ENCODE results near the gene METTL22. TPM values are rescaled to one million over a fixed set of nuclear protein-coding genes. Genes with fewer than 3 reads are reported as not detected.

The METTL22 gene
- total RNA-seq, 1 experiment from 2014 or later, result 39.8 TPM

DNA sequence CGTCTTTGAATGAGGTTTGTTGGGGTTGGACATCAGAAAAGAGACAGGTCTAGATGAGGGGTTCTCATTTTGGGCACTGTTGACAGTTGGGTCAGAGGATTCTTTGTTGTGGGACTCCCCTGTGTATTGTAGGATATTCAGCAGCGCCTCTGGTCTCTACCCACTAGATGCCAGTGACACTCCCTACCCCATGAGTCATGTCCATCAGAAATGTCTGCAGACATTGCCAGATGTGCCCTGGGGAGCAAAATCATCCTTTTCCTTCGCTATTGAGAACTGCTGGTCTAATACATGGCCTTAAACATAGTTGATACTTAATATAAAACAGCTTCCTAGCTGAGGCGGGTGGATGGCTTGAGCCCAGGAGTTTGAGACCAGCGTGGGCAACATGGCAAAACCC lies 56.0 kb downstream of the METTL22 start:
- Mint-ChIP-seq H3K36me3 (ENCODE audit: insufficient read depth, unreplicated experiment) (peaks cover 32% of the 10 kb centered on the region), H3K9me3 (ENCODE audit: unreplicated experiment) (peaks cover 10% of the 10 kb centered on the region), H3K27me3 (ENCODE audit: insufficient read depth, unreplicated experiment) (no peaks in the 10 kb centered on the region), H3K4me3 (ENCODE audit: unreplicated experiment) (no peak overlapping the region), H3K4me1 (ENCODE audit: low read depth, unreplicated experiment) (peaks cover 25% of the 10 kb centered on the region), H3K27ac (ENCODE audit: unreplicated experiment) (peak overlapping the region; percentile 85)
- DNase-seq, result no peak
- H3K4me1 ChIP-seq, result peaks cover 52% of the 10 kb centered on the region
- no peaks in the 10 kb centered on the region for H3K36me3 ChIP-seq (ENCODE audit: control insufficient read depth, insufficient read depth, low read length)
- BruUV-seq (replicated peaks), result no TSS peak
- intact Hi-C loops (cut with micrococcal nuclease; ENCODE audit: unreplicated experiment), result loop anchor here (5.0 kb wide), 1 partner anchor 185 kb away; no protein-coding TSS in a partner anchor
- ChIA-PET CTCF (interaction anchor here (1.6 kb wide), 1 partner anchor 114 kb away, joined by 5 read pairs; no protein-coding TSS in a partner anchor), POLR2A (no interaction called here)
- H3K9me3 ChIP-seq, result no peaks in the 10 kb centered on the region
- TF ChIP-seq, protein P1, sequence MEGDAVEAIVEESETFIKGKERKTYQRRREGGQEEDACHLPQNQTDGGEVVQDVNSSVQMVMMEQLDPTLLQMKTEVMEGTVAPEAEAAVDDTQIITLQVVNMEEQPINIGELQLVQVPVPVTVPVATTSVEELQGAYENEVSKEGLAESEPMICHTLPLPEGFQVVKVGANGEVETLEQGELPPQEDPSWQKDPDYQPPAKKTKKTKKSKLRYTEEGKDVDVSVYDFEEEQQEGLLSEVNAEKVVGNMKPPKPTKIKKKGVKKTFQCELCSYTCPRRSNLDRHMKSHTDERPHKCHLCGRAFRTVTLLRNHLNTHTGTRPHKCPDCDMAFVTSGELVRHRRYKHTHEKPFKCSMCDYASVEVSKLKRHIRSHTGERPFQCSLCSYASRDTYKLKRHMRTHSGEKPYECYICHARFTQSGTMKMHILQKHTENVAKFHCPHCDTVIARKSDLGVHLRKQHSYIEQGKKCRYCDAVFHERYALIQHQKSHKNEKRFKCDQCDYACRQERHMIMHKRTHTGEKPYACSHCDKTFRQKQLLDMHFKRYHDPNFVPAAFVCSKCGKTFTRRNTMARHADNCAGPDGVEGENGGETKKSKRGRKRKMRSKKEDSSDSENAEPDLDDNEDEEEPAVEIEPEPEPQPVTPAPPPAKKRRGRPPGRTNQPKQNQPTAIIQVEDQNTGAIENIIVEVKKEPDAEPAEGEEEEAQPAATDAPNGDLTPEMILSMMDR (IDR thresholded peaks at IDR 0.05; ENCODE audit: insufficient read depth in 1 of 2, low read depth in 1 of 2, low read length in 1 of 2, severe bottlenecking in 1 of 2, unreplicated experiment in 1 of 2), result no peak
- H3K4me3 ChIP-seq (ENCODE audit: low read depth, low read length), result no peak overlapping the region
- H3K27me3 ChIP-seq (replicated peaks; ENCODE audit: control insufficient read depth, insufficient read depth, low read length), result no peaks in the 10 kb centered on the region

DNA sequence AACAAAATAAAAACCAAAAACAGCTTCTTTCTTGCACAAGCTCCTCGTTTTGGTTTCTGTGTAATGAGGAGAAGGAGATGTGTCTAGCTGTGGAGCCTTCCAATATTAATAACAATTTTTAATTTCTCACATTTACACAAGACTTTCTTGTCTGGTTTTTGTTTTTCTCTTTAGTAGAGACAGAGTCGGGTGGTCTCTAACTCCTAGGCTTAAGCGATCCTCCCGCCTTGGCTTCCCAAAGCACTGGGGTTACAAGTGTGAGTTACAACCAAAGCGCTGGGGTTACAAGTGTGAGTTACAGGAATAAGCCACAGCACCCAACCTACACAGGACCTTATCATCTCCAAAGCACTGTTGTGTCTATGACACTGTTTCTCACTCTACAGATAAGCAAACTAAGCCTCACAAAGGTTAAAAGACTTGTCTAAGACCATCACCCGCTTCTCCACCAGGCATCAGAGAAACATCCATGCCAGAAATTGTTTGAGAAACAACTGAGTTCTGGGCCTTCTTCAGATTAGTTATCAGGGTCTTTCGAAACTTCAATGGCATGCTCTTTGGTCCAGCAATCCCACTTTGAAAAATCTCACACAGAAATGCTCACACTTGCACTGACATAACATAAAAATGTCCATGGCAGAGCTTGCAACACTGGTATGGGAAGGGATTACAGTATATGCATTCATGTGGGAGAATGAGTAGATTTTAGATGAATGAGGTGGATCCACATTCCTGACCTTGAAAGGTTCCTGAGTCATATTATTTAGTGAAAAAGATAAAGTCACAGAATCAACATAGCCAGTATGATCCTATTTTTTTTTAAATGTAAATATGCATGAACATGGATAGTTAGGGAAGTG lies 56.8 kb downstream of the METTL22 start:
- POLR2A ChIA-PET, result no interaction called here

DNA sequence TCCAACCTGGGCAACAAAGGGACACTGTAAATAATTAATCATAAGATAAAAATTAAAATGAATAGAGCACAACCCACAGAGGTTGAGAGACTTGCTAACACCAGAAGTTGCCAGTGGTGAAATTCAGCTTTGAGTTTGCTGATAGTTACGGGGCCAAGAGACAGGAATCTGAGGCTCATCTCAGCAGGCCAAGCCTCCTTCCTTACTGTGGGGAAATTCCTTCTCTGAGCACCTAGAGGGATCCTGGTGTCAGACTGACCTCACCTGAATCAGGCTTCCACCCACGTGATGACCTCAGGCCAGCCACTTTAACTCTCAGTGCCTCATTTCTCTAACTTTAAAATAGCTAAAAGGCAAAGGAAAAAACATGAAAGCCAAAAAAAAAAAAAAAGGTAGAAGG lies 57.7 kb downstream of the METTL22 start:
- H3K4me1 ChIP-seq, result peaks cover 48% of the 10 kb centered on the region
- Mint-ChIP-seq H3K4me1 (ENCODE audit: low read depth, unreplicated experiment) (peaks cover 25% of the 10 kb centered on the region), H3K27me3 (ENCODE audit: insufficient read depth, unreplicated experiment) (no peaks in the 10 kb centered on the region), H3K9me3 (ENCODE audit: unreplicated experiment) (peaks cover 10% of the 10 kb centered on the region), H3K27ac (ENCODE audit: unreplicated experiment) (peak overlapping the region; percentile 85), H3K4me3 (ENCODE audit: unreplicated experiment) (peak overlapping the region; percentile 36), H3K36me3 (ENCODE audit: insufficient read depth, unreplicated experiment) (peaks cover 32% of the 10 kb centered on the region)
- BruUV-seq (replicated peaks), result no TSS peak
- no peak overlapping the region for H3K4me3 ChIP-seq (ENCODE audit: low read depth, low read length)
- H3K9me3 ChIP-seq, result no peaks in the 10 kb centered on the region
- DNase-seq, result peak; percentile 43 to 46
- H3K36me3 ChIP-seq (ENCODE audit: control insufficient read depth, insufficient read depth, low read length), result no peaks in the 10 kb centered on the region
- intact Hi-C loops (cut with micrococcal nuclease; ENCODE audit: unreplicated experiment), result loop anchor here (2.0 to 5.0 kb wide), 2 partner anchors 118 to 183 kb away; partner anchors contain the start of genes PMM2 and TMEM186
- CTCF ChIA-PET, result interaction anchor here (1.6 kb wide), 1 partner anchor 112 kb away, joined by 5 read pairs; no protein-coding TSS in a partner anchor
- POLR2A ChIA-PET, result no interaction called here
- H3K27me3 ChIP-seq (replicated peaks; ENCODE audit: control insufficient read depth, insufficient read depth, low read length), result no peaks in the 10 kb centered on the region
- TF ChIP-seq, protein P1 (IDR thresholded peaks at IDR 0.05; ENCODE audit: insufficient read depth in 1 of 2, low read depth in 1 of 2, low read length in 1 of 2, severe bottlenecking in 1 of 2, unreplicated experiment in 1 of 2), result no peak

More for the DNA sequence above, 56.8 kb downstream of the METTL22 start:
- peaks cover 52% of the 10 kb centered on the region for H3K4me1 ChIP-seq
- intact Hi-C loops (cut with micrococcal nuclease; ENCODE audit: unreplicated experiment), result loop anchor here (1.0 to 5.0 kb wide), 3 partner anchors 75 to 184 kb away; partner anchors contain the start of genes PMM2 and TMEM186
- Mint-ChIP-seq H3K36me3 (ENCODE audit: insufficient read depth, unreplicated experiment) (peaks cover 32% of the 10 kb centered on the region), H3K4me3 (ENCODE audit: unreplicated experiment) (peak overlapping the region; percentile 36), H3K4me1 (ENCODE audit: low read depth, unreplicated experiment) (peaks cover 25% of the 10 kb centered on the region), H3K9me3 (ENCODE audit: unreplicated experiment) (peaks cover 10% of the 10 kb centered on the region), H3K27ac (ENCODE audit: unreplicated experiment) (peak overlapping the region; percentile 85), H3K27me3 (ENCODE audit: insufficient read depth, unreplicated experiment) (no peaks in the 10 kb centered on the region)
- H3K4me3 ChIP-seq (ENCODE audit: low read depth, low read length), result no peak overlapping the region
- DNase-seq, result peak; percentile 70 to 77
- TF ChIP-seq, protein P1 (IDR thresholded peaks at IDR 0.05; ENCODE audit: insufficient read depth in 1 of 2, low read depth in 1 of 2, low read length in 1 of 2, severe bottlenecking in 1 of 2, unreplicated experiment in 1 of 2), result no peak
- H3K27me3 ChIP-seq (replicated peaks; ENCODE audit: control insufficient read depth, insufficient read depth, low read length), result no peaks in the 10 kb centered on the region
- H3K36me3 ChIP-seq (ENCODE audit: control insufficient read depth, insufficient read depth, low read length), result no peaks in the 10 kb centered on the region
- CTCF ChIA-PET, result interaction anchor here (0.5 to 1.6 kb wide), 2 partner anchors 76 to 113 kb away, joined by 3 to 5 read pairs; no protein-coding TSS in a partner anchor
- H3K9me3 ChIP-seq, result no peaks in the 10 kb centered on the region
- BruUV-seq (replicated peaks), result TSS peak; percentile 60

All from Caco-2 (cell line).